ENCODE data around the gene FMNL3.
A peak's percentile ranks its signal among the peaks of the same experiment; 100 is the strongest.

FMNL3 gene

GRCh38 chr12:49649445-49649844 lies 57.8 kb downstream of the FMNL3 start:
- no peak for TF ChIP-seq CTCF (IDR thresholded peaks at IDR 0.05)
- peak overlapping the region in 1 of 2 donors; percentile 75 for H3K27ac ChIP-seq
- H3K4me3 ChIP-seq: no peak overlapping the region
- DNase-seq (ENCODE audit: low spot score): no peak

DNA sequence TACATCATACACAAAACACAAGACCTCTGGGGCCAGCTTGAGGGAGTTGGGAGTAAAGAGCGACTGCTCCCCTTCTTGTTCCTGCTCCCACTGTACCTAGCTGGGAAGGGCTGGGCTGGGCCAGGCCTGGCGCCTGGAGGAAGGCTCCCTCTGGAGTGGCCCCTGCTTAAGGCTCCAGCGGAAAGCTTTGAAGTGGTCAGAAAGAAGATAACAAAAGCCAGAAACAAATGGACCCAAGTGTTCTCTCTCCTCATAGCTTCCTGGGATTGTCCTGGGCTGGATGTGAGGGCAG lies 58.5 kb downstream of the FMNL3 start:
- DNase-seq (ENCODE audit: low spot score): no peak
- Histone ChIP-seq H3K27ac (peak overlapping the region; percentile 58 to 75), H3K4me3 (no peak overlapping the region)
- TF ChIP-seq CTCF (IDR thresholded peaks at IDR 0.05): no peak

- DNase-seq (ENCODE audit: low spot score): no peak
- Histone ChIP-seq H3K4me3 (no peak overlapping the region), H3K27ac (peak overlapping the region; percentile 58 to 75)
- TF ChIP-seq CTCF (IDR thresholded peaks at IDR 0.05): no peak
These were observed 59.1 kb downstream of the FMNL3 start for GRCh38 chr12:49647827-49648711.

DNA sequence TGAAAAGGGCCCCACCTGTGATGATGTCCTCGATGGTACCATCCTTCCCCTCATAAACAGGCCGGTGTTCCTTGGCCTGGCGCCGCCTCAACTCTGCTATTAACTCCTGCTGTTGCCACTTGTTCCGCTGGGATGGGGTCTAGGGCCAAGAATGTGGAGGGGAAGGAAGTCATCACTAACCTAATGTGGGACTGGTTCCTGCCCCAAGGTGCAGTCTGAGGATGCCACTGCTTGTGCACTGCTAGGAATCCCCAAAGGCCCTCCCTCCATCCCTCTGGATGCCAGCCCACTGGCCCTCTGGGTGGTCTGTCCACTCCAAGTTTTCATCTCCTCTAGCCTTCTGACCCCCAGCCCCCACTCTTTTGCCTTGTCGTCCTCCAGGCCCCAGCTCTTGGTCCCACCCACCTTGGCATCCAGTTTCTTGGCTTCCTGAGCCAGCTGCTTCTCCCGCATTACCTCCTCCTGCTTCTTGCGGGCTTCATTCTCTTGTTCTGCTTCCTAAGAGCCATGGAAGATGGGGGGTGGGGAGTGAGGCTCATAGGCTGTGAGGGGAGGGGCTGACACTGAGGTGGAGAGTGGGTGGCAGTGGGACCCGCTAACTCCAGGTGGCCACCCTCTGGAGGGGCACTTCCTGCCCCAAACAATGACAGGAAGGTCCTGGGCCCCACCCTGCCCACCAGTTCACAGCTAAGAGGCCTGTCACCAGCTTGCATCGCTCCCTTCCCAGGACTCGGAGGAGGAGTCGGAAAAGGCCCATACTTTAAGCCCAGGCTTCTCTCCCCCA lies 60.1 kb downstream of the FMNL3 start:
- Histone ChIP-seq H3K4me3 (no peak overlapping the region), H3K27ac (peak overlapping the region; percentile 58 to 75)
- TF ChIP-seq CTCF (IDR thresholded peaks at IDR 0.05): no peak
- DNase-seq (ENCODE audit: low spot score): no peak

DNA sequence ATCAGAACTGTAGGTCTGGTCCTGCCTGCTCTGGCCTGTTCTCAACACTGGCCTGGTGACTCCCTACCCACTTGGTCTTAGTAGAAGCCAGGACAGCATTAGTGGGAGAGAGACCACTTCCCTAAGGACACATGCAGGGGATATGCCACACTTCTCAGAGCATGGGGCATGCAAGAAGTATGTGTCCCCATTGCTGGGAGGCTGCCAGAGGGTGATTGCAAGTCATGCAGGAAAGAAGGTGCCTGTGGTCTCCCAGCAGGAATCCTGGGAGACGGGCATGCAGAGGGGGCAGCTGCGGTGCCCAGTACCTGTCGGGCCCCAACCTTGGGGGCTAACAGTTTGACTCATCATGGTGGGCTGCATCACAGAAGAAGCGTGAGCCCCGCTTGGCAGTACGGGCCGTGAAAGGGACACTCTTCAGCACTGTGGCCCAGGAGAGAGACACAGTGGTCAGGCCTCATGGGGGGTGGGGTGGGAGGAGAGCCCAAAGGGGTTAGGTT lies 60.8 kb downstream of the FMNL3 start:
- DNase-seq (ENCODE audit: low spot score): no peak
- Histone ChIP-seq H3K4me3 (no peak overlapping the region), H3K27ac (peak overlapping the region in 1 of 2 donors; percentile 75)
- no peak for TF ChIP-seq CTCF (IDR thresholded peaks at IDR 0.05)

- DNase-seq (ENCODE audit: low spot score): no peak
- no peak for TF ChIP-seq CTCF (IDR thresholded peaks at IDR 0.05)
- peak overlapping the region in 1 of 2 donors; percentile 75 for H3K27ac ChIP-seq
- H3K4me3 ChIP-seq: no peak overlapping the region
These were observed 61.8 kb downstream of the FMNL3 start for GRCh38 chr12:49645146-49646039.
